Upper lobe of right lung (tissue), 1 donor: ENCODE data around the gene FYCO1. TPM values are rescaled to one million over a fixed set of nuclear protein-coding genes. Genes with fewer than 3 reads are reported as not detected.

Source experiments
- ATAC-seq: fragments of 200-7000 bp; cut with Tn5 transposase; one replicate; pipeline ENCODE4 v1.9.1; 2020; ENCODE audit warnings: mild to moderate bottlenecking, moderate library complexity
- DNase-seq: peaks from one replicate; pipeline ENCODE4 v3.0.0-alpha.2; 2020
- H3K27ac ChIP-seq: fragments of 200-600 bp; one replicate; pipeline ENCODE4 v1.8.0; 2022
- H3K27me3 ChIP-seq: fragments of 200-600 bp; one replicate; pipeline ENCODE4 v1.8.0; 2022; ENCODE audit warnings: mild to moderate bottlenecking
- H3K36me3 ChIP-seq: fragments of 200-600 bp; one replicate; pipeline ENCODE4 v1.8.0; 2022
- H3K4me1 ChIP-seq: fragments of 200-600 bp; one replicate; pipeline ENCODE4 v1.8.0; 2022
- H3K4me3 ChIP-seq: fragments of 200-600 bp; one replicate; pipeline ENCODE4 v1.8.0; 2022; ENCODE audit warnings: mild to moderate bottlenecking
- H3K9me3 ChIP-seq: fragments of 200-600 bp; one replicate; pipeline ENCODE4 v1.8.0; 2022
- intact Hi-C: fragments of 100-400 bp; cut with DNase I; formaldehyde crosslinking; loops from one replicate; pipeline ENCODE4 v1.11.0; 2022
- total RNA-seq: library from RNA; stranded (reverse); fragmentation: NEBNext Ultra II Directional; extraction: Animal tissue kit (Norgen Biotek cat#: 25700); gene quantifications from one replicate; pipeline ENCODE4 v1.2.1, GENCODE V29; 2021
- TF ChIP-seq, protein P1 (sequence below): fragments of 200-600 bp; IDR thresholded peaks from one replicate; pipeline ENCODE4 v1.8.0; 2022; ENCODE audit warnings: antibody characterized with exemption
- donor health status: DM: no; HTN: yes; CAD: no; lungs with severe emphysema.

Gene FYCO1
- total RNA-seq, 1 donor from 2014 or later = 47.3 TPM

DNA sequence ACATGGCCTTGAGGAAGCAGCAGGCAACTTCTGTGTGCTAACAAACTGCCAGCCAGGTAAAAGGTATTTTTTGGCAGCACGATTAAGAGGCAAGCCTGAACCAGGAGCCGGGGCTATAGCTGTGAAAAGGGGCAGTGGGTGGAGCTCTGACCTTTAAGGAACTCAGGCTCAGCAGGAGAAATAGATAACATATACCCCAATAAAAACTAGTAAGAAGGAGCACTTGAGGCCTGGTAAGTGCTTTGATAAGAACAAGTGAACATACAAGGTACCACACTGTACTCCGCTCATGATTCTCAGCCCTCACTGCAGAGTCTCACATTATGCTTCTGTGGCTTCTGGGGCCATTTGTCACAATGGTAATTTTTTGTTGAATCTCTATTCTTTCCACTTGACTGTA lies 5.4 kb downstream of the FYCO1 start:
- intact Hi-C loops = no loop called here

DNA sequence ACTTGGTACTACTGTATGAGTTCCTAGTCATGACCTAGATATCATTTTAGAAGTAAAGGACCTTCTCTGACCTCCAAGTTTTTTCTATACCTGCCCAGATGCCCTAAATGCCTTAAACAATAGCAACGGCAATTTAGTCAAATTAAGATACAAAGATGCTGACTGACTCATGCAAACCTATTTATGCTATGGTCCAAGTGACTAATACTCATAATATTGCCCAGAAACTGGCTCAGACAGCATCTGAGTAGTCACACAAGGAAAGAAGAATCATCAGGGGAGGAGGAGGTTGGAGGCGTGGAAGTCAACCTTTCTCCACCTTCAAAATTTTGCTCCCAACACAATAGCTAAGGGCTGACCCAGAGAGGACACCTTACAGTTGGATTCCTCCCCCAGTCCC lies 6.8 kb downstream of the FYCO1 start:
- Histone ChIP-seq H3K4me1 (peaks cover 77% of the 10 kb centered on the region), H3K27ac (peak overlapping the region; percentile 63), H3K27me3 (no peaks in the 10 kb centered on the region), H3K9me3 (no peaks in the 10 kb centered on the region), H3K4me3 (no peak overlapping the region), H3K36me3 (peaks cover 9% of the 10 kb centered on the region)
- TF ChIP-seq, protein P1, sequence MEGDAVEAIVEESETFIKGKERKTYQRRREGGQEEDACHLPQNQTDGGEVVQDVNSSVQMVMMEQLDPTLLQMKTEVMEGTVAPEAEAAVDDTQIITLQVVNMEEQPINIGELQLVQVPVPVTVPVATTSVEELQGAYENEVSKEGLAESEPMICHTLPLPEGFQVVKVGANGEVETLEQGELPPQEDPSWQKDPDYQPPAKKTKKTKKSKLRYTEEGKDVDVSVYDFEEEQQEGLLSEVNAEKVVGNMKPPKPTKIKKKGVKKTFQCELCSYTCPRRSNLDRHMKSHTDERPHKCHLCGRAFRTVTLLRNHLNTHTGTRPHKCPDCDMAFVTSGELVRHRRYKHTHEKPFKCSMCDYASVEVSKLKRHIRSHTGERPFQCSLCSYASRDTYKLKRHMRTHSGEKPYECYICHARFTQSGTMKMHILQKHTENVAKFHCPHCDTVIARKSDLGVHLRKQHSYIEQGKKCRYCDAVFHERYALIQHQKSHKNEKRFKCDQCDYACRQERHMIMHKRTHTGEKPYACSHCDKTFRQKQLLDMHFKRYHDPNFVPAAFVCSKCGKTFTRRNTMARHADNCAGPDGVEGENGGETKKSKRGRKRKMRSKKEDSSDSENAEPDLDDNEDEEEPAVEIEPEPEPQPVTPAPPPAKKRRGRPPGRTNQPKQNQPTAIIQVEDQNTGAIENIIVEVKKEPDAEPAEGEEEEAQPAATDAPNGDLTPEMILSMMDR = no peak
- ATAC-seq = no peak
- DNase-seq = no peak
- intact Hi-C loops = no loop called here

More for the DNA sequence above, 5.4 kb downstream of the FYCO1 start:
- Histone ChIP-seq H3K27ac (no peak overlapping the region), H3K36me3 (no peaks in the 10 kb centered on the region), H3K9me3 (no peaks in the 10 kb centered on the region), H3K4me1 (peaks cover 84% of the 10 kb centered on the region), H3K4me3 (no peak overlapping the region), H3K27me3 (no peaks in the 10 kb centered on the region)
- TF ChIP-seq, protein P1 = no peak
- ATAC-seq (no peak), DNase-seq (no peak)

DNA sequence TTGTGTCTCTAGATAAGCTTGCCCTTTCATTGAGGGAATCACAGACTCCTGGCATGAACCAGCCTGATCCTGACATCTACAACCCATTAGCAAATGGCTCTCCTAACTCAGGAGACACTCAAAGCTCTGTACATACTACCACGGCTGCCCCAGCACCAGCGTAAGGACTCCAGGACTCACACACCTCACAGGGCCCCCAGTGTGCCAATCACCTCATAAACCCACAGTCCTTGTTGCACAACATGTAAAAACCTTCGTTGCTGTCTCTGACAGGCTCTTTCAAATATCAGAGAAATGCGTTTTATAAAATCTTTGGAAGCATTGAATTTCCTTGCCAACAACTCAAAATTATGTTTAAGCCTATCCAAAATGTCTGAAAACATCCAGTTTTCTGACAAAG lies 7.3 kb downstream of the FYCO1 start:
- Histone ChIP-seq H3K9me3 (no peaks in the 10 kb centered on the region), H3K36me3 (peaks cover 12% of the 10 kb centered on the region), H3K27me3 (no peaks in the 10 kb centered on the region), H3K4me3 (no peak overlapping the region), H3K27ac (peak overlapping the region; percentile 63), H3K4me1 (peaks cover 72% of the 10 kb centered on the region)
- peak; percentile 30 for ATAC-seq
- no peak for DNase-seq
- TF ChIP-seq, protein P1 = no peak
- intact Hi-C loops = no loop called here

DNA sequence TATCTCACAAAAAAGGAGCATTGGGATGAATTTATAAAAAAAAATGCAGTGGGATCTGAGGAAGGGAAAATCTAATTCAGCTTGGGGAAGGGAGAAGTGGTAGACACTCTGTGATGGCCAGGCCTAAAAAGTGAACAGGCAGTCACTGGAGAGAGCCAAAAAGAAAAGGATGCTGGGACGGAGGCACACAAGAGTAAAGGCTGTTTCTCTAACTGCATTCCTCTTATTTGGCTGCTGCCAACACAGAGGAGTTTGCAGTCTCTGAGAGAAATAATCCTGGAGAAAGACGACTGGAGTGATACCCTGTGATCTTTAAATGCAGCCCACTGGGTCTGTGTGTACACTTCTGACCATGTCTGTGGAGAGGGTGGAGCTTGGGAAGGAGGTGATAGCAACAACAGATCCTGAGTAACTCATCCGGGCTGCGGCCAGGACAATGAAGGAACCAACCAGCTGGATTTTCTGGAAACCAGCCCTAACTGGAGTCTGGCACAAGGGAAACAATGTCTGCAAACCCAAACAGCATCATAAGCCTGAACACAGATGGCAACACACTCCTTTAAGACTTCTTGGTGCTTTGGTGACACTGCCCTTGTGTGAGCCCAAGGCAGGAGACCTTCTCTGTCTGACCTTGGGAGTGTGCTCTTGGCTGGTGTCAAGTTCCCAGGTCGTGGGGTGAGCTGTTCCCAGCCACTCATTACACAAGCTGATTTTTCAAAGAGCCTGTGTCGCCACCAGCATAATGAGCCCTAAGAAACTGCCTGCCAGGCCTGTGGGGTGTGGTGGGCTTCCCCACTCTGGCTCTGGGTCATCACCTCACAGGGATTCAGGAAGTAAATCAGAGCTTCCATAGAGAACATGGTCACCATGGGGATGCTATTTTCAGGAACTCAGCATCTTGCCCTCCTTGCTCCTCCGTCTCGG lies 8.0 kb downstream of the FYCO1 start:
- H3K27ac ChIP-seq = peak overlapping the region; percentile 63
- no peaks in the 10 kb centered on the region for H3K9me3 ChIP-seq
- DNase-seq (no peak), ATAC-seq (peak; percentile 11)
- H3K27me3 ChIP-seq = no peaks in the 10 kb centered on the region
- peaks cover 65% of the 10 kb centered on the region for H3K4me1 ChIP-seq
- H3K4me3 ChIP-seq = no peak overlapping the region
- TF ChIP-seq, protein P1 = no peak
- H3K36me3 ChIP-seq = peaks cover 20% of the 10 kb centered on the region
- intact Hi-C loops = no loop called here

DNA sequence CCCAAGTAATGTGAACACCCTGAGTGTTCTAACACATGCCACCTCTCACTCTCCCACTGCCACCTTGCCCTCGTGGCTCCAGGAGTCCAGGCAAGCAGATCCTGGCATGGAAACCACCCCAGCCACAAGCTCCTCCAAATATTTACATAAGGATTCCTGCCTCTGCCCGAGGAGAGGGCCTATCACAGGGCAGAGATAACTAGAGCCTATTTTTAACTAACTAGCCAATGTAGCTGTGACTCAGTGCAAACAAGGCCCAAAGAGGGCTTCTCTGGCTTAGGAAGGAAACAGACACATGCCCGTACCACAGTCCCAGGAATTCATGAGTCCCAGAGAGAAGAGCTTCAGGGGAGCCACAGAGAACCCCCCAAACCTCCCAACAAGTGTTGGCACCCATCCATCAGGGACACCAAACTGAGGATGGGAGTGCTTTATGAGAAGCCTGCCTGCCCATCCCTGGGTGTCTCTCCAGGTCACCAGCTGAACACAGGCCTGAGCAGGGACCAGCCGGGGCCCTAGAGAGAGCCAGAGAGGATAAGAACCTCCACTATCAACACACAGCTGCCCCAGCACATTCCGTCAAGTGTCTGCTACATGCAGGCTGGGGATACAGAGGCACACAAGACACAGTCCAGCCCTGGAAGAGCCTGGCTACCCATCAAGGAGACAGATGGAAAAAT lies 9.2 kb downstream of the FYCO1 start:
- no peaks in the 10 kb centered on the region for H3K27me3 ChIP-seq
- ATAC-seq (peak; percentile 84), DNase-seq (peak; percentile 64)
- TF ChIP-seq, protein P1 = no peak
- intact Hi-C loops = no loop called here
- peaks cover 53% of the 10 kb centered on the region for H3K4me1 ChIP-seq
- H3K4me3 ChIP-seq = no peak overlapping the region
- H3K9me3 ChIP-seq = no peaks in the 10 kb centered on the region
- peaks cover 32% of the 10 kb centered on the region for H3K36me3 ChIP-seq
- peak overlapping the region; percentile 63 for H3K27ac ChIP-seq
